GM12801 (cell line): Measurements from ENCODE around the gene CNGA2.

Experiments used
- CTCF ChIP-seq: IDR thresholded peaks from one replicate; pipeline ENCODE4 v1.5.1; 2011; ENCODE audit warnings: control low read depth; ENCODE audit not compliant: insufficient read length; ENCODE audit errors: extremely low read depth

CNGA2 gene

DNA sequence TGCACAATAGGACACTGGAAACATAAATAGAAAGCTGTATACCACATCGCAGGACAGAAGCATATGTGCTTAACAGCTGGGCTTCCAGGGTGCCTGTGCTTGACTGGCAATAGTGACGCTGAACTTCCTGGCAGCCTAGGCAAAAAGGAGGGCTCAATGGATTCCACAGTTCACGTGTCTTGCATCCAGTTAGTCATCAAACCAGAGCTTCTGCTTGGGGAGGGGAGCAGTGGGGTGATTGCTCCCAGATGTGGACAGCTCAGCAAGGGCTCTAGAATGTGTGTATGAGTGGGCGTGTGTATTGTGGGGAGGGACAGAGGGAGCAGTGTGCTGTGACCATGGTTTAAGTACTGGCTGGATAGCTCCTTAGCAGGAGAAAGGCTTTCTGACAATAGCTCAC is 37.0 kb upstream of the CNGA2 start:
- no peak for TF ChIP-seq CTCF

GRCh38 chrX:151698485-151698884 is 36.1 kb upstream of the CNGA2 start:
- TF ChIP-seq CTCF = no peak

- TF ChIP-seq CTCF = no peak
These were observed 34.8 kb upstream of the CNGA2 start for GRCh38 chrX:151699746-151700145.

DNA sequence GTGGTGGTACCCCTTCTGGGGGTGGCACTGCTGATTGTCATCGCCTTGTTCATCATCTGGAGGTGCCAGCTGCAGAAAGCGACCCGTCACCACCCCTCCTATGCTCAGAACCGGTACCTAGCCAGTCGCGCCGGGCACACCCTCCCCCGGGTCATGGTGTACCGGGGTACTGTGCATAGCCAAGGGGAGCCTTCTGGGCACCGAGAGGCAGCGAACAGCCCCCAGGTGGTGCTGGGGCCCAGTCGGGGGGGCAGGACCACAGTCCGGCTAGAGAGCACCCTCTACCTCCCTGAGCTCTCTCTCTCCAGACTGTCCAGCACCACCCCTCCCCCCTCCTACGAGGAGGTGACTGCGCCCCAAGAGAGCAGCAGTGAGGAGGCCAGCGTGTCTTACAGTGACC is 34.0 kb upstream of the CNGA2 start:
- TF ChIP-seq CTCF = no peak

GRCh38 chrX:151701071-151701470 is 33.5 kb upstream of the CNGA2 start:
- TF ChIP-seq CTCF = no peak

DNA sequence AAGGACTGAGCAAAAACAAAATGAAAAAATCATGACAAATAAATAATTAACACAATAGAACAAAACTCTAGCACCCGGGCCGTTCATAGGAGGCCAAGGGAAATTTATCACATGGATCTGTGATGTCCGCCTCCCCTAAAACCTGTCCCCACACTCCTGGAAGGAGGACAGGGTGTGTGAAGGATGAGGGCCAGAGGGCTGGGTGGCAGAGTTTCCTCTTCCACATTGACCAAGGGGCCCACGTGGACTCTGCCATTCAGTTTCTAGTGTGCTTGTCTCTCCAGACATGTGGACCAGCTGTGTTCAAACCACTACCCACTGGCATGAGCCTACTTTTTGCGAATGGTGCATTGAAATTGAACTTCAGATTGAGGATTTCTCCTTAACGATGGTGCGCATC is 33.0 kb upstream of the CNGA2 start:
- TF ChIP-seq CTCF = no peak

- TF ChIP-seq CTCF = no peak
These were observed 32.4 kb upstream of the CNGA2 start for GRCh38 chrX:151702026-151702714.
